ENCODE results near the gene BMP6. TPM values are rescaled to one million over a fixed set of nuclear protein-coding genes. Genes with fewer than 3 reads are reported as not detected.

BMP6 gene
- total RNA-seq, 1 donor from 2014 or later: 0.97 TPM

GRCh38 chr6:7917729-7918128, 191.8 kb downstream of the BMP6 start:
- no peak overlapping the region for H3K4me3 Mint-ChIP-seq (ENCODE audit: unreplicated experiment)
- no peaks in the 10 kb centered on the region for H3K36me3 Mint-ChIP-seq (ENCODE audit: low read depth, unreplicated experiment)
- no peak overlapping the region for H3K27ac Mint-ChIP-seq (ENCODE audit: unreplicated experiment)
- DNase-seq (ENCODE audit: low spot score): no peak
- no peaks in the 10 kb centered on the region for H3K27me3 Mint-ChIP-seq (ENCODE audit: unreplicated experiment)
- H3K9me3 Mint-ChIP-seq (ENCODE audit: unreplicated experiment): no peaks in the 10 kb centered on the region
- no peaks in the 10 kb centered on the region for H3K4me1 Mint-ChIP-seq (ENCODE audit: unreplicated experiment)
- no peak for TF ChIP-seq CTCF (IDR thresholded peaks at IDR 0.05; ENCODE audit: unreplicated experiment)

GRCh38 chr6:7918403-7918802, 192.5 kb downstream of the BMP6 start:
- TF ChIP-seq CTCF (IDR thresholded peaks at IDR 0.05; ENCODE audit: unreplicated experiment): no peak
- H3K4me3 Mint-ChIP-seq (ENCODE audit: unreplicated experiment): no peak overlapping the region
- H3K36me3 Mint-ChIP-seq (ENCODE audit: low read depth, unreplicated experiment): no peaks in the 10 kb centered on the region
- DNase-seq (ENCODE audit: low spot score): no peak
- no peaks in the 10 kb centered on the region for H3K27me3 Mint-ChIP-seq (ENCODE audit: unreplicated experiment)
- no peaks in the 10 kb centered on the region for H3K9me3 Mint-ChIP-seq (ENCODE audit: unreplicated experiment)
- no peak overlapping the region for H3K27ac Mint-ChIP-seq (ENCODE audit: unreplicated experiment)
- H3K4me1 Mint-ChIP-seq (ENCODE audit: unreplicated experiment): no peaks in the 10 kb centered on the region

DNA sequence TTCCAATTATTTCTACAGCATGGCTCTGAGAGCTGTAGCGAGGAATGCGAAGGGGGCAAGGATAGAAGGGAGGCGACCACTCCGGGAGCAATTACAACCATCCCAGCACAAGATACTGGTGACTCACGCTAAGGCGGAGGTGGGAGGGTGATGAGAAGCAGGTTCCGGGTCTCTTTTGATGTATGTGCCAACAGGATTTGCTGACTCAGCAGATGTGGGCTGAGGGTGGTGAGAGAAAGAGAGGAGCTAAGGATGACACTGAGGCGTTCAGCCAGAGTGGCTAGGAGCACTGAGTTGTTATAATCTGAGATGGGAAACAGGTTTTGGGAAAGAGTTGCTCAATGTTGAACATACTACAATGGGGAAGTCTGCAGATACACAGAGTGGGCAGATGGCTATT, 194.0 kb downstream of the BMP6 start:
- no peaks in the 10 kb centered on the region for H3K4me1 Mint-ChIP-seq (ENCODE audit: unreplicated experiment)
- no peak overlapping the region for H3K4me3 Mint-ChIP-seq (ENCODE audit: unreplicated experiment)
- H3K9me3 Mint-ChIP-seq (ENCODE audit: unreplicated experiment): no peaks in the 10 kb centered on the region
- TF ChIP-seq CTCF (IDR thresholded peaks at IDR 0.05; ENCODE audit: unreplicated experiment): no peak
- no peaks in the 10 kb centered on the region for H3K27me3 Mint-ChIP-seq (ENCODE audit: unreplicated experiment)
- no peak for DNase-seq (ENCODE audit: low spot score)
- no peaks in the 10 kb centered on the region for H3K36me3 Mint-ChIP-seq (ENCODE audit: low read depth, unreplicated experiment)
- H3K27ac Mint-ChIP-seq (ENCODE audit: unreplicated experiment): no peak overlapping the region

DNA sequence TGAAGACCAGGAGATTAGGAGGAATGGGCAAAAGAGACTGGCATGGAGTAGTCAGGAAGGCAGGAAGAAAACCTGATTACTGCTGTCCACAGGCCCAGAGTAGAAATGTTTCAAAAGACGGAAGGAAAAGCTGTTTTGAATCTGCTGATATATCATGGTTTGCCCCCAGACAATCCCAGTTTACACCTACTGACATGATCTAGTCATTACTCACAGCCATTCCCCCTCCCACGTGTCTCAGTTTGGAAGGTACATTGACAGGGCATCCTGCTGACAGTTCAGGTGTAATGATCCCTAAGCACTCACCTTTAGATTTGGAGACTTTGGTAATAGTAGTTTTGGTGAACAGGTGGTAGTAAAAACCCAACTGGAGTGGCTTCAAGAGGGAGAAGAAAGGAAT, 194.5 kb downstream of the BMP6 start:
- Mint-ChIP-seq H3K4me1 (ENCODE audit: unreplicated experiment) (no peaks in the 10 kb centered on the region), H3K9me3 (ENCODE audit: unreplicated experiment) (no peaks in the 10 kb centered on the region), H3K4me3 (ENCODE audit: unreplicated experiment) (no peak overlapping the region), H3K36me3 (ENCODE audit: low read depth, unreplicated experiment) (peaks cover 3% of the 10 kb centered on the region), H3K27me3 (ENCODE audit: unreplicated experiment) (no peaks in the 10 kb centered on the region), H3K27ac (ENCODE audit: unreplicated experiment) (no peak overlapping the region)
- no peak for DNase-seq (ENCODE audit: low spot score)
- TF ChIP-seq CTCF (IDR thresholded peaks at IDR 0.05; ENCODE audit: unreplicated experiment): no peak

- Mint-ChIP-seq H3K4me1 (ENCODE audit: unreplicated experiment) (no peaks in the 10 kb centered on the region), H3K9me3 (ENCODE audit: unreplicated experiment) (no peaks in the 10 kb centered on the region), H3K4me3 (ENCODE audit: unreplicated experiment) (no peak overlapping the region), H3K27me3 (ENCODE audit: unreplicated experiment) (no peaks in the 10 kb centered on the region), H3K27ac (ENCODE audit: unreplicated experiment) (no peak overlapping the region), H3K36me3 (ENCODE audit: low read depth, unreplicated experiment) (peaks cover 5% of the 10 kb centered on the region)
- no peak for TF ChIP-seq CTCF (IDR thresholded peaks at IDR 0.05; ENCODE audit: unreplicated experiment)
- DNase-seq (ENCODE audit: low spot score): no peak
These were observed 195.1 kb downstream of the BMP6 start for GRCh38 chr6:7921046-7921445.
